ENCODE measurements around the gene YTHDC1. TPM values are rescaled to one million over a fixed set of nuclear protein-coding genes. Genes with fewer than 3 reads are reported as not detected.
A peak's percentile ranks its signal among the peaks of the same experiment; 100 is the strongest.
"Not testable (repeated sequence)": the region's sequence is repeated elsewhere in the genome, so short reads cannot be mapped to it uniquely, and the experiment has no call there.

Gene YTHDC1
- 100 to 1,000 TPM; 139 to 206 (median 182) TPM for polyA plus RNA-seq (ENCODE audit: insufficient read length in 4 of 4)

GRCh38 chr4:68349649-68350360 lies at the start of gene YTHDC1:
YTHDC1 (minus strand) TSS chr4:68350090; CDS start chr4:68349753, 337 bp downstream.
- peak; percentile 94 to 95 (median 94) for DNase-seq (ENCODE audit: low read depth in 4 of 4, low spot score in 2 of 4)

GRCh38 chr4:68399306-68399705 lies 49.4 kb upstream of the YTHDC1 start:
- DNase-seq (ENCODE audit: low read depth in 4 of 4, low spot score in 2 of 4): no peak

DNA sequence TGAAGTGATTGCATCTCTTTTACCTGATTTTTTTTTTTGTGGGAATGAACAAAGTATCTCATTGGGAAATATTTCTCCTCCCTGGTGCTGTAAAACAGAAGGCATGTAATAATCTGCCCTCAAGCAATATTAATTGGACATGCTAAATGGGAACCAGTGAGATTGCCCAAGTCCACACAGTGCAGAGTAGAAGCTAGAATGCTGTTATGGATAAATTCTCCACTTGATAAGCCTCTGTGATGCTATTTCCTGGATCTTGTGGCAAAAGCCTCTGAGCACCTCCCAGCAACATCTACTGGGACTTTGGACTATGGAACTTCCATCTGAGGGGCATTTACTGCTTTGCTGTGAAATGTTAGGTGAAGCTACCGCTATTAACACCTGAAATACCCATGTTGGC lies 46.9 kb upstream of the YTHDC1 start:
- DNase-seq (ENCODE audit: low read depth in 4 of 4, low spot score in 2 of 4): no peak

GRCh38 chr4:68391436-68391835 lies 41.5 kb upstream of the YTHDC1 start:
- no peak for DNase-seq (ENCODE audit: low read depth in 4 of 4, low spot score in 2 of 4)

- DNase-seq (ENCODE audit: low read depth in 4 of 4, low spot score in 2 of 4): no peak
Observed at GRCh38 chr4:68390205-68390935, 40.5 kb upstream of the YTHDC1 start.

GRCh38 chr4:68389386-68389913 lies 39.6 kb upstream of the YTHDC1 start:
- not testable (repeated sequence) for DNase-seq (ENCODE audit: low read depth in 4 of 4, low spot score in 2 of 4)

- no peak for DNase-seq (ENCODE audit: low read depth in 4 of 4, low spot score in 2 of 4)
Observed at GRCh38 chr4:68388347-68388865, 38.5 kb upstream of the YTHDC1 start.

- no peak for DNase-seq (ENCODE audit: low read depth in 4 of 4, low spot score in 2 of 4)
Observed at GRCh38 chr4:68385267-68385666, 35.4 kb upstream of the YTHDC1 start.

DNA sequence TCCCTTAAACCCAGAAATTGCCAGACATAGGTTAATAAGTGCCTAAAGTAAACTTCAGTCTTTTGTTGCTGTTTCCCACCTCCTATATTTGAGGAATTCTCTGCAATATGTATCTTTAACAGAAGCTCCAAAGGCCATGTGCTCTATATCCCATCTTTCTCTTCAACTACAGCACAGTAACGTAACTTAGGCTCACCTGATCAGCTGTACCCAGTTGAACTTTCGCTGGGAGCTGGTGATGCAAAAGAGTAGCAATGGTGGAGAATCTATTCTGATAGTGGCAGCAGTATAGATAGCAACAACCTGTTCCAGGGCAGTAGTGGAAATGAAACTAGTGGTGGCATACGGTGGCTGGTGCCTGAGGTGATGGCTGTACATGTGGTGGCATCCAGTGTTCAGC lies 33.2 kb upstream of the YTHDC1 start:
- no peak for DNase-seq (ENCODE audit: low read depth in 4 of 4, low spot score in 2 of 4)

GRCh38 chr4:68378226-68378625 lies 28.3 kb upstream of the YTHDC1 start:
- DNase-seq (ENCODE audit: low read depth in 4 of 4, low spot score in 2 of 4): no peak

- peak in 1 of 4 donors; percentile 52 for DNase-seq (ENCODE audit: low read depth in 4 of 4, low spot score in 2 of 4)
Observed at GRCh38 chr4:68375667-68376559, 26.0 kb upstream of the YTHDC1 start.

DNA sequence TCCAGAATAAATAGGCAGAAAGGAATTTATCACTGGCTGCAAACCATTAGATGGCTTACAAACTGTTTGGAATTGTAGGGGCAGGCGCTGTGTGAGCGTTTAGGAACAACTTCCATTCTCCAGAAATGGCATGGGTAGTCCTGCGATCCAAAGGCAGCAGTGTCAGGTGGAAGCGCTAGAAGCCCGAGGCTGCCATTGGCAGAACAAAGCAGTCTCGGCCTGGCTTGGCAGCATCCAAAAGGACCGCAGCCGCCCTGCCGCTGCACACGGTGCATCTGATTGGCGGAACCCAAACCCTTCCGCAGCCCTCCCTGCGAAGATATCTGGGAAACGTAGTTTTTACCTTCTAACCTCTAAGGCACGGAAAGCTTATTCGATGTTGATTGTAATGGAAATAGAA lies 23.6 kb upstream of the YTHDC1 start:
- DNase-seq (ENCODE audit: low read depth in 4 of 4, low spot score in 2 of 4): peak in 3 of 4 donors; percentile 46 to 62 (median 48)

- no peak for DNase-seq (ENCODE audit: low read depth in 4 of 4, low spot score in 2 of 4)
Observed at GRCh38 chr4:68372588-68372987, 22.7 kb upstream of the YTHDC1 start.

DNA sequence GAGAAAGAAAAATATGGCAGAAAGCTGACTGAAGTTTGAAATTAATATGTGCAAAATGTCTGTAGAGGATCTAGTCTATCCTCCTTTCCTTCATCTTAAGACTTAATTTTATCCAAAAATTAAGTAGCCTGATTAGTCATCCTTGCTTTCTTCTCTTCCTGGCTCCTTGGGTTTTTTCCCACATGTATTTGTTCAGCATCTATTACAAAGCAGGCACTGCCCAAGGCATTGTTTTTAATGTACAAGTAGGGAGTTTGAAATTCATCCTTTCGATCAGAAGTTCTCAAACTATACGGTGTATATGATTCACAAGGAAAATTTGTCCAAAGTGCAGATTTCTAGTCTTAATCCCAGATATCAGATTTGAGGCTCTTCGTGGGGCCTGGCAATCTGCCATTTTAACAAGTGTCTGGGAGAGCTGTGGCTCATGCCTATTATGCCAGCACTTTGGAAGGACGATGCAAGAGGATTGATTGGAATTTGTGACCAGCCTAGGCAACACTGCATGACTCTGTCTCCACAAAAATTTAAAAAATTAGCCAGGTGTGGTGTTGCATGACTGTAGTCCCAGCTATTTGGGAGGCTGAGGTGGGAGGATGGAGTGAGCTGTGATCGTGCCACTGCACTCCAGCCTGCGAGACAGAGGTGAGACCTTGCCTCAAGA lies 19.4 kb upstream of the YTHDC1 start:
- DNase-seq (ENCODE audit: low read depth in 4 of 4, low spot score in 2 of 4): no peak

- DNase-seq (ENCODE audit: low read depth in 4 of 4, low spot score in 2 of 4): no peak
Observed at GRCh38 chr4:68368691-68369131, 18.8 kb upstream of the YTHDC1 start.

DNA sequence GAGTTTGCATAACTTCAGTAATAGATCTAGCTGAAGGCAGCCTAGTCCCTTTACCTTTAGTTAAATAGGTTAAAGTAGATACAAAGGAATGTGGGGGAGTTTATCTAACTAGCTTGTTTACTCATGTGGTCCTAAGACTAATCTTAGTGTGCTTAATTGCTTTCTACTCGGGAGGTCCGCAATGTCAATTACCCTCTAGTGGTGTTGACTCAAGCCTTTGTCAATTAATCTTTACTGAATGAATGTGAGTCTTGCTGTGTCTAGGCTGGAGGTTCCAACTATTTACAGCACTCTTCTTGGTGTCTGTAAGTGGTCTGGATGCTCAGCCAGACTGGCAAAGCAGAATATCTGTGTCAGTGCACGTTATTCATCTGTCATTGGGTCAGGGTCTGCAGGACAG lies 17.9 kb upstream of the YTHDC1 start:
- DNase-seq (ENCODE audit: low read depth in 4 of 4, low spot score in 2 of 4): no peak

GRCh38 chr4:68366600-68366999 lies 16.7 kb upstream of the YTHDC1 start:
- DNase-seq (ENCODE audit: low read depth in 4 of 4, low spot score in 2 of 4): no peak

GRCh38 chr4:68365068-68365467 lies 15.2 kb upstream of the YTHDC1 start:
- no peak for DNase-seq (ENCODE audit: low read depth in 4 of 4, low spot score in 2 of 4)

- no peak for DNase-seq (ENCODE audit: low read depth in 4 of 4, low spot score in 2 of 4)
Observed at GRCh38 chr4:68361146-68361589, 11.3 kb upstream of the YTHDC1 start.

Measured in left renal cortex interstitium (tissue), 4 donors.